Motor neuron (in vitro differentiated cells): Measurements from ENCODE around the gene GPRC6A. TPM values are rescaled to one million over a fixed set of nuclear protein-coding genes. Genes with fewer than 3 reads are reported as not detected.
"Not testable (repeated sequence)": the region's sequence is repeated elsewhere in the genome, so short reads cannot be mapped to it uniquely, and the experiment has no call there.

Experiments
- ATAC-seq, 8 experiments: fragments of 200-7000 bp; cut with Tn5 transposase; replicated peaks in 6 of 8; 2 replicates each; pipeline ENCODE4 v1.8.0; 2021; ENCODE audit warnings: mild to moderate bottlenecking in 8 of 8, moderate library complexity in 8 of 8
- H3K27ac ChIP-seq, 2 donors: fragments of 250-450 bp; sonication (Bioruptor Pico); 2 replicates each; pipeline ENCODE4 v1.9.0; 2021; ENCODE audit warnings: antibody characterized with exemption in 2 of 2, mild to moderate bottlenecking in 2 of 2, moderate library complexity in 1 of 2
- H3K4me1 ChIP-seq, 2 donors: fragments of 250-450 bp; sonication (Bioruptor Pico); replicated peaks in 1 of 2; 2 replicates each; pipeline ENCODE4 v1.6.1; 2021; ENCODE audit warnings: antibody characterized with exemption in 2 of 2, mild to moderate bottlenecking in 2 of 2, moderate library complexity in 1 of 2
- H3K4me3 ChIP-seq, 5 donors: fragments of 250-450 bp; sonication (Bioruptor Pico); 2 replicates each; pipeline ENCODE4 v1.9.0; 2021; ENCODE audit warnings: antibody characterized with exemption in 5 of 5, mild to moderate bottlenecking in 5 of 5, moderate library complexity in 4 of 5
- WGBS, 10 experiments: fragments of 450-650 bp; shearing (Covaris generic); methylation state at CpG; one replicate each; pipeline ENCODE4 v1.0.0; 2022; 5-methylcytosine and 5-hydroxymethylcytosine counted together
- in situ Hi-C, 9 experiments: fragments of 400-800 bp; cut with MboI; loops; one replicate each; pipeline ENCODE4 v1.15.0; 2021; ENCODE audit warnings: low sequenced_read_pairs in 9 of 9, low pct_unique_long_range_greater_than_20kb in 2 of 9; ENCODE audit not compliant: unreplicated experiment in 9 of 9
- total RNA-seq, 8 experiments: library from RNA; unstranded; fragments of 300-600 nt; gene quantifications; 2 replicates each; pipeline versions ENCODE4 v1.2.3 to v1.2.4, GENCODE V29; 2022

Gene GPRC6A
- under 1 TPM in 6 of 8 experiments, not detected in 2; 0.13 to 0.24 (median 0.18) TPM for total RNA-seq

- in situ Hi-C loops, result no loop called here
- Histone ChIP-seq H3K27ac (no peak within 1 kb of the TSS), H3K4me3 (no peak within 1 kb of the TSS), H3K4me1 (no peaks in the 10 kb centered on the region)
- ATAC-seq, result no peak
- 0 to 91% (median 59%) methylated on average over 1 to 2 of the region's 2 CpGs; no CpG with 5 or more reads in 2 of the 10 experiments for WGBS, 10 experiments
Measured at GRCh38 chr6:116828983-116829382, at the start of gene GPRC6A. TSS of gene GPRC6A (minus strand) at chr6:116829083. CDS start at chr6:116829013, 70 bp downstream.

- Histone ChIP-seq H3K27ac (no peak overlapping the region), H3K4me1 (peaks cover 0 to 6% of the 10 kb centered on the region in 2 donors), H3K4me3 (no peak overlapping the region)
- in situ Hi-C loops, result no loop called here
- 0 to 16% (median 7%) methylated on average over 1 to 10 of the region's 10 CpGs for WGBS, 10 experiments
- ATAC-seq, result no peak
Measured at GRCh38 chr6:116877743-116878142, 48.9 kb upstream of the GPRC6A start.

- peak within 1 kb of the TSS; percentile 23 to 35 (median 30) for H3K4me3 ChIP-seq
- peak in 6 of 8 experiments; percentile 47 to 79 (median 74) for ATAC-seq
- WGBS, 10 experiments, result 0 to 18% (median 7%) methylated on average over 2 to 13 of the region's 73 CpGs; no CpG with 5 or more reads in 4 of the 10 experiments
- H3K4me1 ChIP-seq, result peaks cover 0 to 6% of the 10 kb centered on the region in 2 donors
- in situ Hi-C loops, result no loop called here
- no peak within 1 kb of the TSS for H3K27ac ChIP-seq
Measured at GRCh38 chr6:116876635-116877611, 48.0 kb upstream of the GPRC6A start, which contains the start of gene RFX6. TSS of gene RFX6 (plus strand) at chr6:116877242. CDS start at chr6:116877276, 34 bp downstream.

GRCh38 chr6:116876107-116876506 lies 47.2 kb upstream of the GPRC6A start:
- H3K27ac ChIP-seq, result no peak overlapping the region
- peaks cover 0 to 6% of the 10 kb centered on the region in 2 donors for H3K4me1 ChIP-seq
- H3K4me3 ChIP-seq, result no peak overlapping the region
- WGBS, 10 experiments, result 12 to 81% (median 35%) methylated on average over 1 to 8 of the region's 8 CpGs; no CpG with 5 or more reads in 1 of the 10 experiments
- ATAC-seq, result no peak
- in situ Hi-C loops, result no loop called here

- no peak overlapping the region for H3K27ac ChIP-seq
- ATAC-seq, result no peak
- no peak overlapping the region for H3K4me3 ChIP-seq
- peaks cover 0 to 6% of the 10 kb centered on the region in 2 donors for H3K4me1 ChIP-seq
- 0 to 100% (median 60%) methylated on average over 1 to 4 of the region's 4 CpGs for WGBS, 10 experiments
- in situ Hi-C loops, result no loop called here
Measured at GRCh38 chr6:116872771-116873170, 43.9 kb upstream of the GPRC6A start.

- Histone ChIP-seq H3K4me3 (no peak overlapping the region), H3K4me1 (no peaks in the 10 kb centered on the region), H3K27ac (no peak overlapping the region)
- 40 to 100% (median 94%) methylated on average over 1 to 3 of the region's 3 CpGs; no CpG with 5 or more reads in 3 of the 10 experiments for WGBS, 10 experiments
- in situ Hi-C loops, result no loop called here
- ATAC-seq, result no peak
Measured at GRCh38 chr6:116866281-116866871, 37.5 kb upstream of the GPRC6A start.

GRCh38 chr6:116859264-116859663 lies 30.4 kb upstream of the GPRC6A start:
- Histone ChIP-seq H3K4me1 (no peaks in the 10 kb centered on the region), H3K27ac (no peak overlapping the region), H3K4me3 (no peak overlapping the region)
- ATAC-seq, result no peak
- in situ Hi-C loops, result no loop called here

GRCh38 chr6:116858060-116858459 lies 29.2 kb upstream of the GPRC6A start:
- ATAC-seq, result no peak
- Histone ChIP-seq H3K4me1 (no peaks in the 10 kb centered on the region), H3K27ac (no peak overlapping the region), H3K4me3 (no peak overlapping the region)
- in situ Hi-C loops, result no loop called here

GRCh38 chr6:116847227-116847626 lies 18.3 kb upstream of the GPRC6A start:
- Histone ChIP-seq H3K4me1 (no peaks in the 10 kb centered on the region), H3K27ac (no peak overlapping the region), H3K4me3 (no peak overlapping the region)
- WGBS, 10 experiments, result 0 to 75% (median 43%) methylated on average over 1 of the region's 1 CpG; no CpG with 5 or more reads in 3 of the 10 experiments
- in situ Hi-C loops, result no loop called here
- ATAC-seq, result peak in 3 of 8 experiments; percentile 59 to 80 (median 61)

GRCh38 chr6:116842459-116842858 lies 13.6 kb upstream of the GPRC6A start:
- 0 to 100% (median 88%) methylated on average over 1 of the region's 1 CpG for WGBS, 10 experiments
- Histone ChIP-seq H3K4me1 (no peaks in the 10 kb centered on the region), H3K4me3 (no peak overlapping the region), H3K27ac (no peak overlapping the region)
- in situ Hi-C loops, result no loop called here
- no peak for ATAC-seq

- H3K4me3 ChIP-seq, result no peak overlapping the region
- no peak for ATAC-seq
- in situ Hi-C loops, result no loop called here
- no peaks in the 10 kb centered on the region for H3K4me1 ChIP-seq
- H3K27ac ChIP-seq, result no peak overlapping the region
- WGBS, 10 experiments, result 0 to 100% (median 80%) methylated on average over 1 to 2 of the region's 2 CpGs
Measured at GRCh38 chr6:116840091-116840490, 11.2 kb upstream of the GPRC6A start.

- no peak overlapping the region for H3K27ac ChIP-seq
- in situ Hi-C loops, result no loop called here
- H3K4me1 ChIP-seq, result no peaks in the 10 kb centered on the region
- no peak overlapping the region for H3K4me3 ChIP-seq
- WGBS, 10 experiments, result 6 to 96% (median 76%) methylated on average over 1 to 5 of the region's 5 CpGs
- no peak for ATAC-seq
Measured at GRCh38 chr6:116836606-116837342, 7.9 kb upstream of the GPRC6A start.

GRCh38 chr6:116834526-116834925 lies 5.6 kb upstream of the GPRC6A start:
- in situ Hi-C loops, ATAC-seq, H3K4me3 ChIP-seq, H3K27ac ChIP-seq, H3K4me1 ChIP-seq: not testable (repeated sequence)
- 17 to 100% (median 83%) methylated on average over 1 to 2 of the region's 2 CpGs; no CpG with 5 or more reads in 5 of the 10 experiments for WGBS, 10 experiments
